ENCODE results near the gene SEZ6L2. TPM values are rescaled to one million over a fixed set of nuclear protein-coding genes. Genes with fewer than 3 reads are reported as not detected.
A peak's percentile ranks its signal among the peaks of the same experiment; 100 is the strongest.

Gene SEZ6L2
- total and polyA plus RNA-seq, 12 donors: 0.17 to 1.2 (median 0.70) TPM; not detected in 1

DNA sequence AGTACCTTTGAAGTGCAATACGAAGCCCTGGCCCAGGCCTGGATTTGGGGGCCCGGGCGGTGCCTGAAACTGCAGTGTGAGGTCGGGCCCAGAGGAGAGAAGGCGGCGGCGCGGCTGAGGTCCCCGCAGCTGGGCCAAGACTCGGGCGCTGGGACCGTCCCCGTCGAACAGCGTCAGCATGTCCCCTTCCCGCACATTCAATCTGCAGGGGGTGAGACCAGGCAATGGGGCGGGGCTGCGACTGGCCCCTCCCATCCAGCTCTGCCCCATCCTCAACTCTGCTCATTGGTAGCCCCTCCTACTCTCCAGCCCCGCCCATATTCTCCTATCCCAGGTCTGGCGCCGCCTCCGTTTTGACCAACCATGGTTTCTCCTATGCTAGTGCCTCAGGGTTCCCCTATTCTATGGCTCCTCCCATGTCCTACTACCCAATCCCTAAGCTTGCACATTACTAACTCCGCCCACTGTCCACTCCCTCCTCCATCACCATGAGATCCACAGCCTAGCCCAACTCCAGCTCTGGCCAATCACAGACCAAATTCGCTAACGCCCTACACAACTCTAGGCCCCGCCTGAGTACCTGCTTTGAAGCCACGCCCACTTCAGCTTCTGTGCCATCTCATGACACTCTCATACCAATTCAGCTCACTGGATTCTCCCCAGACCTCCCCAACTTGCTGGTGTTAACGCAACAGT, 21.9 kb downstream of the SEZ6L2 start:
- ATAC-seq (peak in 2 of 8 donors; percentile 25 to 48), DNase-seq (no peak)
- peaks cover 0 to 12% (median 0%) of the 10 kb centered on the region in 9 donors for H3K4me1 ChIP-seq
- peaks cover 3 to 52% (median 50%) of the 10 kb centered on the region in 7 donors for H3K27me3 ChIP-seq
- H3K9me3 ChIP-seq: no peaks in the 10 kb centered on the region
- intact Hi-C loops (cut with DNase I): no loop called here
- H3K27ac ChIP-seq: no peak overlapping the region
- no peak overlapping the region for H3K4me3 ChIP-seq
- 11 to 12% methylated on average over 27 to 28 of the region's 28 CpGs for WGBS, 2 donors
- TF ChIP-seq, protein P1, sequence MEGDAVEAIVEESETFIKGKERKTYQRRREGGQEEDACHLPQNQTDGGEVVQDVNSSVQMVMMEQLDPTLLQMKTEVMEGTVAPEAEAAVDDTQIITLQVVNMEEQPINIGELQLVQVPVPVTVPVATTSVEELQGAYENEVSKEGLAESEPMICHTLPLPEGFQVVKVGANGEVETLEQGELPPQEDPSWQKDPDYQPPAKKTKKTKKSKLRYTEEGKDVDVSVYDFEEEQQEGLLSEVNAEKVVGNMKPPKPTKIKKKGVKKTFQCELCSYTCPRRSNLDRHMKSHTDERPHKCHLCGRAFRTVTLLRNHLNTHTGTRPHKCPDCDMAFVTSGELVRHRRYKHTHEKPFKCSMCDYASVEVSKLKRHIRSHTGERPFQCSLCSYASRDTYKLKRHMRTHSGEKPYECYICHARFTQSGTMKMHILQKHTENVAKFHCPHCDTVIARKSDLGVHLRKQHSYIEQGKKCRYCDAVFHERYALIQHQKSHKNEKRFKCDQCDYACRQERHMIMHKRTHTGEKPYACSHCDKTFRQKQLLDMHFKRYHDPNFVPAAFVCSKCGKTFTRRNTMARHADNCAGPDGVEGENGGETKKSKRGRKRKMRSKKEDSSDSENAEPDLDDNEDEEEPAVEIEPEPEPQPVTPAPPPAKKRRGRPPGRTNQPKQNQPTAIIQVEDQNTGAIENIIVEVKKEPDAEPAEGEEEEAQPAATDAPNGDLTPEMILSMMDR (IDR thresholded peaks at IDR 0.05): no peak
- H3K36me3 ChIP-seq: no peaks in the 10 kb centered on the region

DNA sequence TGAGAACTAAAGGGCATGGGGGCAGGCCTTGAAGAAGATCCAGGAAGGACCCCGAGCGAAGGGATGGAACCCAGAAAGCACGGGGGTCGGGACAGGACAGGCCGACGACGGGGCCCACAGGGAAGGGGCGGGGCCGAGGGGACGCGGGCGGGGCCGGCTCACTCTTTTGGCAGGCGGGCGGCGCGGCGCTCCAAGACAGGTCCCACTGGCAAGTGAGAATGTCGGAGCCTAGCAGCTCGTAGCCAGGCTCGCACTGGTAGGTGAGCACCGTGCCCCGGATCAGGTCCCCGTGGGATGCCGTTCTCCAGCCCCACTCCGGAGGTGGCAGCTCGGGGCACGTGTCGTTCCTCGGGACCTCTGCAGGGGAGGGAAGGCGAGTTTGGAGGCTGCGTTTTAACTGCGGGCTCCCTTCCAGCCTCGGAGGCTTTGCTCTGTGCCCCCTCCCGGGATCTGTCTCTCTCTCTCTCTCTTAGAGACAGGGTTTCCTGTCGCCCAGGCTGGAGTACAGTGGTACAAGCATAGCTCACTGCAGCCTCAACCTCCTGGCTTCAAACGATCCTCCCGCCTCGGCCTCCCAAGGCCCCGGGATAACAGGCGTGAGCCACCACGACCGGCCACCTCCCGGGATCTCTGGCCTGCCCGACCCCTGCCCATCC, 22.6 kb downstream of the SEZ6L2 start:
- Histone ChIP-seq H3K27ac (no peak overlapping the region), H3K27me3 (peaks cover 3 to 52% (median 50%) of the 10 kb centered on the region in 7 donors), H3K36me3 (no peaks in the 10 kb centered on the region), H3K4me1 (peaks cover 0 to 12% (median 0%) of the 10 kb centered on the region in 9 donors), H3K4me3 (peak overlapping the region in 8 of 10 donors; percentile 7 to 42 (median 22)), H3K9me3 (no peaks in the 10 kb centered on the region)
- intact Hi-C loops (cut with DNase I): no loop called here
- DNase-seq (no peak), ATAC-seq (no peak)
- TF ChIP-seq, protein P1 (IDR thresholded peaks at IDR 0.05): no peak
- WGBS, 2 donors: 7 to 8% methylated on average over 44 to 45 of the region's 45 CpGs

DNA sequence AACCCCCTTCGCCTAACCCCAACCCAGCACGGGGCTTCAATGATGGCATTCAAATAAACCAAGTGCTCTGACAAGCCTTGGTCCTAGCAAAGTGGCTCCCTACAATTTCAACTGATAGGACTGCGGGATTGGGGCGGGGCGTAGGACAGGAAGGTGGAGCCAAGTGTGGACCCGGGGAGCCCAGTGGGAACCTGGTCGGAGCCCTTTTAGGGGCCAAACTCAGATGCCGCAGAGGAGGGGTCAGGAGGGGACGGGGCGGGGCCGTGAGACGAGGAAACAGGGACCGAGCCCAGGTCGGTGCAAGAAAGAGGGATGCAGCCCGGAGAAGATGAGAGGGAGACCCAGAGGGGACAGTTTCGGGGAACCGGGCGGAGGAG, 23.1 kb downstream of the SEZ6L2 start:
- intact Hi-C loops (cut with DNase I): no loop called here
- Histone ChIP-seq H3K27me3 (peaks cover 3 to 52% (median 50%) of the 10 kb centered on the region in 7 donors), H3K36me3 (no peaks in the 10 kb centered on the region), H3K9me3 (no peaks in the 10 kb centered on the region), H3K4me1 (peaks cover 0 to 12% (median 0%) of the 10 kb centered on the region in 9 donors), H3K4me3 (peak overlapping the region in 7 of 10 donors; percentile 8 to 42 (median 22)), H3K27ac (no peak overlapping the region)
- 16 to 20% methylated on average over 18 of the region's 18 CpGs for WGBS, 2 donors
- DNase-seq (no peak), ATAC-seq (no peak)
- TF ChIP-seq, protein P1 (IDR thresholded peaks at IDR 0.05): no peak

DNA sequence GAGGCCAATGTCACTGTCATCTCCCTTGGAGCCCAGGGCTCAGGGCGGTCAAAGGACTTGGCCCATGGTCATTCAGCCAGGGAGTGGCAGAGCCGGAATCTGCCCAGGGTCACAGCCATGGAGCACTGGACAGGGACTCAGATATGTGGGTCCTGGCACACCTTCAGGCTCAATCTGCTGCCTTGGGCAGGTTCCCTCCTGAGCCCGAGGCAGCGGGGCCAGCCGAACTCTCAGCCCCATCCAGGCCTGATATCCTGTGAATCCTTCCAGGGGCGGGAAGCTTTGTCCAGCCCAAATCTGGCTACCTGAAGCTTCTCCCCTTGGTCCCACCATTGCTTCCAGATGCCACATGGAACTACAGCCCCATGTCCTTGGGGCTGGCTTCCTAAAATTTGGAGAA, 24.1 kb downstream of the SEZ6L2 start:
- WGBS, 2 donors: 91 to 92% methylated on average over 6 of the region's 6 CpGs
- intact Hi-C loops (cut with DNase I): no loop called here
- Histone ChIP-seq H3K4me1 (peaks cover 0 to 12% (median 0%) of the 10 kb centered on the region in 9 donors), H3K27ac (no peak overlapping the region), H3K4me3 (no peak overlapping the region), H3K27me3 (peaks cover 3 to 52% (median 47%) of the 10 kb centered on the region in 7 donors), H3K36me3 (no peaks in the 10 kb centered on the region), H3K9me3 (no peaks in the 10 kb centered on the region)
- DNase-seq (no peak), ATAC-seq (no peak)
- TF ChIP-seq, protein P1 (IDR thresholded peaks at IDR 0.05): no peak
